ENCODE measurements around the gene TEAD1.

Gene TEAD1

DNA sequence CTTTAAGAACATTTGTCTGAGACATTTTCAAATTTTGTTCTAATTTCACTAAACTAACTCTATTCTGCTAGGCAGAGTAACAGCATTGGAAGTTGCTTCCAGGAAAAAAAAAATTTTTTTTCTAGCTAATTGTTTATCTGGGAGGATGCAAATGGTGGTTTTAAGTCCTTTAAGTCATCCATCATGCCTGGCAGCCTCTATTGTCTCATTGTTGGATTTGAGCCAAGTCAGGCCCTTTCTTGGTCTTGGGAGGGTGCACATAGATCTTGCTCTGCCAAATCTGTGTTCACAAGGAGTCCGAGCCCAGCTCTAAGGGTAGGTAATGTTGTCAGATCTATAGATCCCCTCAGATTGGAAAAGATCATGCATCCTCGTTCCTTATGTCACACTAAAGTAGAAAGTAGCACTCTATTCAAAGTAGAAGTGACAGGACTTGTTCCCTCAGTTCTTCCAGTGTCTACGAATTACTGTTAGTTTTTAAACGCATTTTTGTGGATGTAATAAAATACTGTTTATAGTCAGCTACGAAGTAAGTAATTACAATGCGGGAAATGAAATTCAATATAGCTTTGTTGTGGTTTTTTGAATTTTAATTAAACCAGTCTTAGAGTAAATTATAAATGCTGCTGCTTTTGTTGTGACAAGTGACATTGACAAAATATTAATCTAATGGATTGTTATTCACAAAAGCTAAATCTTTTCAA, 168.9 kb downstream of the TEAD1 start:
- Mint-ChIP-seq H3K36me3 (ENCODE audit: insufficient read depth) (no peaks in the 10 kb centered on the region), H3K9me3 (no peaks in the 10 kb centered on the region), H3K27me3 (peaks cover 25 to 44% of the 10 kb centered on the region in 2 donors), H3K27ac (no peak overlapping the region), H3K4me3 (no peak overlapping the region), H3K4me1 (ENCODE audit: low read depth in 2 of 2) (peaks cover 2 to 6% of the 10 kb centered on the region in 2 donors)
- DNase-seq: no peak
- ATAC-seq (replicated peaks): no peak

DNA sequence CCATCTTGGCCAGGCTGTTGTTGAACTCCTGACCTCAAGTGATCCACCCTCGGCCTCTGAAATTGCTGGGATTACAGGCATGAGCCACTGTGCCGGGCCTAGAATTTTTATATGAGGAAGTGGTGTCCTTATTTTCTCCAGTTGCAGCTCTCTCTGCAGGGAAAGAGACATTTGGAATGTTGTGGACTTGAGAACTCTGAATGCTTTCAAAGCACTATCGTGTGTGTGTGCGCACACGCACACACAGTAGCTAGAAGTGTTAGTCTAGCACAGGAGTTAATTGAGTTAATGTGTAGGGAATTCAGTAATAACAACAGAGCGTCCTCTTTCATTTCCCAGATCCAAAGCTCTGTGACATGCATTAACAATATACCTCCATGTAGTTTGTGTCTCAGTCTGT, 170.9 kb downstream of the TEAD1 start:
- no peak for ATAC-seq (replicated peaks)
- H3K27me3 Mint-ChIP-seq: peaks cover 24 to 45% of the 10 kb centered on the region in 2 donors
- DNase-seq: no peak
- H3K27ac Mint-ChIP-seq: no peak overlapping the region
- H3K4me3 Mint-ChIP-seq: no peak overlapping the region
- H3K9me3 Mint-ChIP-seq: no peaks in the 10 kb centered on the region
- peaks cover 2 to 6% of the 10 kb centered on the region in 2 donors for H3K4me1 Mint-ChIP-seq (ENCODE audit: low read depth in 2 of 2)
- H3K36me3 Mint-ChIP-seq (ENCODE audit: insufficient read depth): no peaks in the 10 kb centered on the region

DNA sequence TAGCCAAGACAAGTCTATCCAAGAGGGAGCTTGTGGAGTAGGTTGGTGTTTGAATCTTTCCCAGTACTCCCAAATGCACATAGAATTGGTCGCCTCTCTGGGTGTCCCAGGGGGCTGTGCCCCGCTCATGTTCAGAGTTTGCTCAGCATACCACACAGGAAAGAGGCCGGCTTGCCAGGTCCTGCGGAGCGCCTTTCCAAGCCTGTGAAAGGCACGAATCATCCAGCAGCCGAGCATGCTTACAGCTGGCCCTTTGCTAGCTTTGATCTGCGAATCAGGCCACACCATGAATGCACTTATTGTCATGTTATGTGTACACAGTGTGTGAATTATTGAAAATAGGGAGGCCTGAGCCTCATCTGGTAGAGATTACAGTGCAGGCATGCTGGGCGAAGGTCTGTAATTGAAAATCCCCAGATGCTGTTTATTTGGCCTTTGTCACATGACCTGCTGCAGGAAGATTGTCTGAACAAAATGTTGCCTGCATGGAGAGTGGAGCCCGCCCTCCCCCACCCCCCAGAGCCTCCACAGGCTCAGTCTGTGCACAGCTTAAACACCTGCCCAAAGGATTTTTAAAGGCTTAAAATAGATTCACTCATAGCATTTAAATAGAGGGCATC, 171.6 kb downstream of the TEAD1 start:
- peaks cover 25 to 44% of the 10 kb centered on the region in 2 donors for H3K27me3 Mint-ChIP-seq
- no peak overlapping the region for H3K4me3 Mint-ChIP-seq
- DNase-seq (no peak), ATAC-seq (replicated peaks) (no peak)
- H3K4me1 Mint-ChIP-seq (ENCODE audit: low read depth in 2 of 2): peaks cover 2 to 6% of the 10 kb centered on the region in 2 donors
- H3K27ac Mint-ChIP-seq: no peak overlapping the region
- H3K36me3 Mint-ChIP-seq (ENCODE audit: insufficient read depth): no peaks in the 10 kb centered on the region
- no peaks in the 10 kb centered on the region for H3K9me3 Mint-ChIP-seq

DNA sequence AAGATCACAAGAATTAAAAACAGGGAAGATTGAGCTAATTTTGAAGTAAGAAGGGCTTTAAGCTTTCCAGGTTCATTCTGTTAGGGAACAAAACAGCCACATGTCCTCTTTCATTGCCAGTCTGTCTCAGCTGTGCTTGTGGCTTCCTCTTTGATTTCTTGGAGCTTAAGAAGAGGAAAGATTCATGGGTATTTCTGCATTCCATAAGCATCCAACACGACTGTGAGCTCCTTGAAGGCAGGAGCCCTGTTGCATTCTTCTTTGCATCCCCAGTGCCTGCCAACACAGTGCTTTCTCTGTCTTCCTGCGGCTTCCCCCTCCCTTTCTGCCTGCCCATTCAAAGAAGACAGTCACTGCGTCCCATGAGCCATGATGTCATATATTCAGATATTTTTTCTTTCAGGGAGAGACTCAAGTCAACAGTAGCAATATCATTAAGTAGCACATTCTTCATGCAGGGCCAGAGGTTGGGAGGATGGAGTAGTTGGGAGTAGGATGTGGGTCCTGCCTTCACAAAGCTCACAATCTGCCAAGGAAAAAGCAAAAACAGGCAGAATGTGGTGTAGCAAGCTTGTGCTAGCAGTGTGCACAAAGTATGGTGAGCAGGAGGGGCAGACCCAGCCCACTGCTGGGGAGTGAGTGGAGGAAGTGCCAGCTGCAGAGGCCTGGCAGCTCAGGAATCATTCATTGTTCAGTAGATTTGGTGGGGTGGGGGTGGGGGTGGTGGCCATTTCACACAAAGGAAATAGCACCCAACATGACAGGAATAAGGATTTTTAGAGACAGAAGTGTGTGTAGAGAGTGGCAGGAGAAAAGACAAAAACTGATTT, 172.8 kb downstream of the TEAD1 start:
- no peaks in the 10 kb centered on the region for H3K36me3 Mint-ChIP-seq (ENCODE audit: insufficient read depth)
- DNase-seq (no peak), ATAC-seq (replicated peaks) (no peak)
- H3K4me1 Mint-ChIP-seq (ENCODE audit: low read depth in 2 of 2): peaks cover 2% of the 10 kb centered on the region in 2 donors
- H3K27ac Mint-ChIP-seq: no peak overlapping the region
- H3K9me3 Mint-ChIP-seq: no peaks in the 10 kb centered on the region
- peaks cover 32% of the 10 kb centered on the region in 2 donors for H3K27me3 Mint-ChIP-seq
- no peak overlapping the region for H3K4me3 Mint-ChIP-seq

DNA sequence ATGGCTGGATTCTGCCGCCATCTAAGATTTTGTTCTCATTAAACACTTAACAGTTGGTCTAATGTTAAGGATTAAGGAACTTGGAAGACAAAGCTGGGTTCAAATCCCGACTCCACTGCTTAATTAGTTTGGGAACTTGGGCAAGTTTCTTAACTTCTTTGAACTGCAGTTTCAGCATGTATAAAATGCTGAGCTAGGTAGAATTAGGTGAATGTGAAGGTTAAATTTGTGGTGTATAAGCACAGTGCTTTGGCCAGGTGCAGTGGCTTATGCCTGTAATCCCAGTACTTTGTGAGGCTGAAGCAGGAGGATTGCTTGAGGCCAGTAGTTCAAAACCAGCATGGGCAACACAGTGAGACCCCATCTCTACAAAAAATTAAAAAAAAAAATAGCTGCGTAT, 174.2 kb downstream of the TEAD1 start:
- H3K4me3 Mint-ChIP-seq: no peak overlapping the region
- peaks cover 0 to 4% of the 10 kb centered on the region in 2 donors for H3K4me1 Mint-ChIP-seq (ENCODE audit: low read depth in 2 of 2)
- no peak overlapping the region for H3K27ac Mint-ChIP-seq
- no peaks in the 10 kb centered on the region for H3K36me3 Mint-ChIP-seq (ENCODE audit: insufficient read depth)
- no peaks in the 10 kb centered on the region for H3K9me3 Mint-ChIP-seq
- peaks cover 32 to 35% of the 10 kb centered on the region in 2 donors for H3K27me3 Mint-ChIP-seq
- no peak for ATAC-seq (replicated peaks)
- DNase-seq: no peak

DNA sequence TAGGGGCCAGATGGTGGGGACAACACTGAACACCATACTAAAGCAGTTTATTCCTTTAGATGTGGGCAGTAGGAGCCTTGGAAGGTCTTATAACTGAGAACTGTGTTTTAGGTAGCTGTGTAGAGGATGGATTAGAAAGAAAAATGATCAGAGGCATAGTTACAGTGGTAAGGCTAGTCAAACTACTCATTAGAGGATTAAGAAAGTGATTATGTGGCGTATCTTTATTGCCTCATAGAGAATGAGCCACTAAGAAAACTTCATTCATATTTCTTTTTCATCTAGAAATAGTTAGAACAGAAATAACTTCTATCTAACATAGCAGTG, 179.1 kb downstream of the TEAD1 start:
- peaks cover 34 to 50% of the 10 kb centered on the region in 2 donors for H3K27me3 Mint-ChIP-seq
- ATAC-seq (replicated peaks) (no peak), DNase-seq (no peak)
- H3K4me1 Mint-ChIP-seq (ENCODE audit: low read depth in 2 of 2): peaks cover 0 to 4% of the 10 kb centered on the region in 2 donors
- H3K9me3 Mint-ChIP-seq: no peaks in the 10 kb centered on the region
- no peaks in the 10 kb centered on the region for H3K36me3 Mint-ChIP-seq (ENCODE audit: insufficient read depth)
- H3K27ac Mint-ChIP-seq: no peak overlapping the region
- H3K4me3 Mint-ChIP-seq: no peak overlapping the region

DNA sequence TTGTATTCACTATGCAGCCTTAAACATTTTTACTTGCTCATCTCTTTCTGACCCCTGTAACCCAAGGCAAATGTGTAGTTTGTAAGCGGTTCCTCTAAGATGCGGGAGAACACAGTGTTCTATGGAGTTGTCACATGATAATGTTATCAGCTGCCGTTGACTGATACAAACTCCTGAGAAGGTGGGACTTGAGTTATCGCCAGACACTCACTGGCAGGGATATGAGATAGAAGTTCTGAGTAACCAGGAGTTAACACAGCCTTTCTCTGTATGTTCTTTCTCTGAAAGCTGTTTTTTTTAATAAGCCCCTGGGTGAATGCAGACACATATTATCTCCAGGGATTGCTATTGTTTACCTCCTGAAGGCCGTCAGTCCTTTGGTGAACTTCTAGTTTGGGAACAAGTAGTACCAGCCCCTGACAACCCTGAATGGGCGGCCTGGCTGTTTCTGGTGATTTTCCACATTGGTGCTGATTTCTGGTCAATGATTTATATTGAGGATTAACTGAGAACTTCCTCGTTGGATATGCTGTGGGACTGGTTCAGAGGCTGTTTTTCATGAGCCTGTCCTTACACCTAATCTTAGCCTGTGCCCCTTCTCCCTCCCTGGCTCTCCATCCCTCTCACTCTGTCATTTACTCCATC, 179.6 kb downstream of the TEAD1 start:
- Mint-ChIP-seq H3K27ac (no peak overlapping the region), H3K9me3 (no peaks in the 10 kb centered on the region), H3K4me3 (no peak overlapping the region), H3K36me3 (ENCODE audit: insufficient read depth) (no peaks in the 10 kb centered on the region), H3K4me1 (ENCODE audit: low read depth in 2 of 2) (peaks cover 0 to 4% of the 10 kb centered on the region in 2 donors), H3K27me3 (peaks cover 34 to 50% of the 10 kb centered on the region in 2 donors)
- no peak for ATAC-seq (replicated peaks)
- no peak for DNase-seq

DNA sequence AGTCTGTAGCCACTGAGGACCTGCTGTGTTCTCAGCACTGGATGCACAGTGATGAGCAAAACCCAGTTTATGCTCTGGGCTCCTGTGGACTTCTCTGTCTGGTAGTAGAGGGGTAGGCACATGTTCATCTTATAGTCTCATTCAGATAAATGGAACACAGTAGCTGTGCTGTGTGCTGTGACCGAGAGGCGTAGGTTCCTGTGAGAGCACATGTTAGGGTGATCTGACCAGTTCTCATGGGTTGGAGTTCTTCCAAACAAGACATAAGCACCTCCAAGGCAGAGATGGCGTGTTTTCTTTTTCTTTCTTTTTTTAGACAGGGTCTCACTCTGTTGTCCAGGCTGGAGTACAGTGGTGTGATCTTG, 180.1 kb downstream of the TEAD1 start:
- peaks cover 0 to 4% of the 10 kb centered on the region in 2 donors for H3K4me1 Mint-ChIP-seq (ENCODE audit: low read depth in 2 of 2)
- H3K27me3 Mint-ChIP-seq: peaks cover 31 to 49% of the 10 kb centered on the region in 2 donors
- ATAC-seq (replicated peaks) (no peak), DNase-seq (no peak)
- no peaks in the 10 kb centered on the region for H3K9me3 Mint-ChIP-seq
- H3K27ac Mint-ChIP-seq: no peak overlapping the region
- H3K4me3 Mint-ChIP-seq: no peak overlapping the region
- H3K36me3 Mint-ChIP-seq (ENCODE audit: insufficient read depth): no peaks in the 10 kb centered on the region

DNA sequence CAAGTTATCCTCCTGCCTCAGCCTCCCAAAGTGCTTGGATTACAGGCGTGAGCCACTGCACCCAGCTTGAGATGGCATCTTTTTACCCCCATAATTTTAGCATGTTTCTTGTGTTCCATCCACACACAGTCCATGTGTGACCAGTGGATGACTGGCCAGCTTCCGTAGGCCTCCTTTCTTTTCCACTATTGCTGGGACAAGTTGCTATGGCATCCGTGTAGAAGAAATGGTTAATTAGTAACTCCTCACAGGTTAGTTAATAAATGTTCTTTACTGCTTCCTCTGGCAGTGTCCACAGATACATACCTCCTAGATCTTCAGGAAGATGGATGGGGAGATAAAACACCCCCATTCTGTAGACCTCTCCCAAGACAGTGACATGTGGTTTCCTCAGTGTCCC, 180.6 kb downstream of the TEAD1 start:
- H3K4me1 Mint-ChIP-seq (ENCODE audit: low read depth in 2 of 2): peaks cover 0 to 4% of the 10 kb centered on the region in 2 donors
- ATAC-seq (replicated peaks): no peak
- H3K4me3 Mint-ChIP-seq: no peak overlapping the region
- no peaks in the 10 kb centered on the region for H3K9me3 Mint-ChIP-seq
- peaks cover 27 to 49% of the 10 kb centered on the region in 2 donors for H3K27me3 Mint-ChIP-seq
- no peak for DNase-seq
- H3K36me3 Mint-ChIP-seq (ENCODE audit: insufficient read depth): no peaks in the 10 kb centered on the region
- H3K27ac Mint-ChIP-seq: no peak overlapping the region

DNA sequence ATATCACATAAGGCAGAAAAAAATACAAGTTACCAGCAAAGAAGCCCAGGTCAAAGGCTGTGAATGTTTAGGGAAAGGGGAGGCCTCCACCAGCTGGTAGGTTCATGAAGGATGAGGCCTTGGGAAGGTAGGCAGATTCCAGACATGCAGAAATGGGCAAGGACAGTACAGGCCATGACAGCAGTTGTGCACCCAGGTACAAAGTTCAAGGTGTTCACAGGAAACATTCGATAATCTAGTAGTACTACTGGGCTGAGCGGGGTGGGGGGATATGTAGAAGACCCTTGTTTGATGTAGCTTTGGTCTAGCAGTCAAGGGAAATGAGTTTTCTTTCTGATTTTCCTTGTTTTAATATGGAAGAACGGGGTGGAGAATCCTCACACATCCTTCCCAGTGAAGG, 182.1 kb downstream of the TEAD1 start:
- Mint-ChIP-seq H3K27ac (no peak overlapping the region), H3K4me1 (ENCODE audit: low read depth in 2 of 2) (peaks cover 0 to 4% of the 10 kb centered on the region in 2 donors), H3K4me3 (no peak overlapping the region), H3K27me3 (peaks cover 18 to 55% of the 10 kb centered on the region in 2 donors), H3K9me3 (no peaks in the 10 kb centered on the region), H3K36me3 (ENCODE audit: insufficient read depth) (no peaks in the 10 kb centered on the region)
- ATAC-seq (replicated peaks) (no peak), DNase-seq (no peak)

DNA sequence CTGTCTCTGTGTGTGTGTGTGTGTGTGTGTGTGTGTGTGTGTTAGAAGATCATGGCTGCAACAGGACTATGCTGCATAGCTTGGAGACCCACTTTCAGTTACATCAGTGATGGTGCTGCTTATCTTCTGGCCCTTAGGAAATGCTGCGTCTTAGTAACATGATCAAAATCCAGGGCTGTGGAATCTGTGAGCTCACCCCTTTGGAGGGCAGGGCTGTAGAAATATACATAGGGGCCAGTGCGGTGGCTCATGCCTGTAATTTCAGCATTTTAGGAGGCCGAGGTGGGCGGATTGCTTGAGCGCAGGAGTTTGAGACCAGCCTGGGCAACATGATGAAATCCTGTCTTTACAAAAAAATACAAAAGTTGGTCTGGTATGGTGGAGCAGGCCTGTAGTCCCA, 183.4 kb downstream of the TEAD1 start:
- Mint-ChIP-seq H3K4me1 (ENCODE audit: low read depth in 2 of 2) (peaks cover 0 to 4% of the 10 kb centered on the region in 2 donors), H3K36me3 (ENCODE audit: insufficient read depth) (no peaks in the 10 kb centered on the region), H3K27me3 (peaks cover 10 to 58% of the 10 kb centered on the region in 2 donors), H3K9me3 (no peaks in the 10 kb centered on the region), H3K4me3 (no peak overlapping the region), H3K27ac (no peak overlapping the region)
- ATAC-seq (replicated peaks) (no peak), DNase-seq (no peak)

DNA sequence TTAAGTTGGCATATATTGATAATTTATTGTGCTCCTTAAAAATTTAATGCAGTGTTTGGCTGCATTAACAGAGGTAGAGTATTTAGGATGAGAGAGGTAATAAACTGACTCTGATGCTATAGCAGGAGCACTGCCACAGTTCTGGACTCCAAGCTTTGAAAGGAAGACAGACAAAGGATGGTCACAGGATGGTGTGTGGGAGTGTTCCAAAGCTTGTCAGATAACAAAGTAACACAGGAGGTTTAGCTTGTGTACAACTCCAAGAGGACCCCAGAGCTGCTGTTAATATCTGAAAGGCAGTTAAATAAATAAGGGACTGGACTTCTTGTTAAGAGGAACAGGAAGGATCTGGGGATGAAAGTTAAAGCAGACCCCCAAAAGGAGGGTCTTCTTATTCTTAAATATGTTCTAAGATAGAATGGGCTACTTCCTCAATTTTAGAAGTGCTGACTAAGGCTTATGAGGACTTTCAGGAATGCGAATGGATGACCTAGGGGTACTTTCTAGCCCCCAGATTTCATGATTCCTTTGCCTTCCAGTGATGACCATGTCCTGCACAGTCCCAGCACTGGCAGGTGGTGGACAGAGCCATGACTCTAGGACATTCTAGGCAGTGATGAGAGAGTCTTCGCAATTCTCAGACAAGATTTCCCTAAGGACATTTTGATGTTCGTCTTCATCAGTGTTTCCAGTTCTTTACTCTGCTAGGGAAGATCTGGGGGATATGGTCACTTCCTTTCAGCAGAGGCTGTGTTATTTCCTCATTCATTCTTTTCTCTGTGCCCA, 185.8 kb downstream of the TEAD1 start:
- H3K27me3 Mint-ChIP-seq: peaks cover 26 to 73% of the 10 kb centered on the region in 2 donors
- H3K9me3 Mint-ChIP-seq: no peaks in the 10 kb centered on the region
- ATAC-seq (replicated peaks): no peak
- H3K36me3 Mint-ChIP-seq (ENCODE audit: insufficient read depth): no peaks in the 10 kb centered on the region
- H3K4me3 Mint-ChIP-seq: no peak overlapping the region
- no peak overlapping the region for H3K27ac Mint-ChIP-seq
- peaks cover 6% of the 10 kb centered on the region in 2 donors for H3K4me1 Mint-ChIP-seq (ENCODE audit: low read depth in 2 of 2)
- DNase-seq: no peak

DNA sequence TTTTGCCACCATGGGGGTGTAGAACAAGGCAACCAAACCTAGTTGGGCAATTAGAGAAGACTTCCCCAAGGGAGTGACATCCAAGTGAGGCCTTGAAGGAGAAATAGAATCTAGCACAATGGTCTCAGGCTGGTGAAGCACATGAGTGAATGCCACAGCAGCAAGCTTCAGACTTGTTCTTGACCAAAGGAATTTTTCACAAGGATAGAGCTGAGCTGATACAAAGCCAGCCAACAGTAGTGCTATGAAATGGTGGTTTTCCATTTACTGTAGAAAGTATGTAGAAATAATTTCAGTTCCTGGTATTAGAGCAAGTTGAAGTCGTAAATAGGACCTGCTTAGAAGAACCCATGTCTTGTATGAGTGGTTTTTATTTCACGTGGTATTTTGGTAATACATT, 186.6 kb downstream of the TEAD1 start:
- H3K4me1 Mint-ChIP-seq (ENCODE audit: low read depth in 2 of 2): peaks cover 6% of the 10 kb centered on the region in 2 donors
- DNase-seq: no peak
- H3K9me3 Mint-ChIP-seq: no peaks in the 10 kb centered on the region
- H3K4me3 Mint-ChIP-seq: no peak overlapping the region
- ATAC-seq (replicated peaks): no peak
- H3K27me3 Mint-ChIP-seq: peaks cover 29 to 76% of the 10 kb centered on the region in 2 donors
- H3K27ac Mint-ChIP-seq: no peak overlapping the region
- no peaks in the 10 kb centered on the region for H3K36me3 Mint-ChIP-seq (ENCODE audit: insufficient read depth)

All from effector memory CD8-positive, alpha-beta T cell (primary cell).